ENCODE data around the gene PSMD5. TPM values are rescaled to one million over a fixed set of nuclear protein-coding genes. Genes with fewer than 3 reads are reported as not detected.
A peak's percentile ranks its signal among the peaks of the same experiment; 100 is the strongest.

The PSMD5 gene
- total and polyA plus RNA-seq, 10 of the 15 experiments (the other 5 are each of a cell fraction or from before 2014, with no cell fraction given): 8.8 to 47.7 (median 25.1) TPM

DNA sequence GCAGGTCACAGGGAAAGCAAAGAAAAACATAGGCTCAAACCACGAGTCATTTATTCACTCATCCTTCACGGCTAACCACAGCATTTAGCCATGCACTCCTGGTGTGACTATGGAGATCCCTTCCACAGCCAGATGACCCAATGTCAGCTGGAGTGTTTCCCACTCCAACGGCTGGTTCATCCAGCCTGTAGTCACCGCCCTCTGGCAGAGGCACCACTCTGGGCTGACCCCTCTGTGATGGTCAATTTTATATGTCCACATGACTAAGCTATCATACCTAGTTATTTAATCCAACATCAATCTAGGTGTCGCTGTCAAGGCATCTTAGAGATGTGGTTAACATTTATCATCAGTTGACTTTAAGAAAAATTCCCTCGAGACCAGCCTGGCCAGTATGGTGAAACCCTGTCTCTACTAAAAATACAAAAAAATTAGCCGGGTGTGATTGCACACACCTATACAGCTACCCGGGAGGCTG, 43.8 kb upstream of the PSMD5 start (continued):
- no peak for TF ChIP-seq CHD2 (IDR thresholded peaks at IDR 0.05; ENCODE audit: borderline replicate concordance, low read depth, low read length)
- TF ChIP-seq EED (IDR thresholded peaks at IDR 0.05; ENCODE audit: low read depth): peak; percentile 75
- 0 out of 2 replicates have a peak, but pooled peaks have one; percentile 41 for TF ChIP-seq SMARCA5 (IDR thresholded peaks at IDR 0.05)
- 0 out of 2 replicates have a peak, but pooled peaks have one; percentile 11 for TF ChIP-seq IRF4 (IDR thresholded peaks at IDR 0.05; ENCODE audit: low read depth, low read length)
- TF ChIP-seq JUNB (IDR thresholded peaks at IDR 0.05): 0 out of 2 replicates have a peak, but pooled peaks have one; percentile 9
- TF ChIP-seq FOS (IDR thresholded peaks at IDR 0.05; ENCODE audit: borderline replicate concordance, extremely low read depth, insufficient read length): no peak

DNA sequence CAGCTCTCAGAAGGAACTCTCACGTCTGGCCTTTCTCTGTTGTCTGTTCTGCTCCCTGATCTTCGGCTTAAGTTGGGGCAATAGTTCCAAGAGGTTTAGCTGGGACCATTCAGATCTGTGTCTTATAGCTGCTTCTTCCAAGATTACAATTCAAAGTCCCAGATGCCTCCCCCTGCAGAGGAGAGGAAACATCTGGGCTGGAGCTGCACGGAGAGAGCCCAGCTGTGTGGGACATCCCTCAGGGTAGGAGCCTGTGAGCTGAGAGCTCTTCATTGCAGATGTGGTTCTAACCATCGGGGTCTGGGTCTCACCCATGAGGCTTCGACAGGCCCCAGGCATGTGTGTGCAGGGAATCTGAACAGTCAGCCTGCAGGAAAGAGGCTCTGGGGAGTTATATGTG, 43.2 kb upstream of the PSMD5 start:
- Histone ChIP-seq H3K9ac (ENCODE audit: control insufficient read depth, insufficient read depth, low read length) (no peak overlapping the region), H4K20me1 (ENCODE audit: control insufficient read depth, insufficient read depth) (no peaks in the 10 kb centered on the region), H3K4me3 (no peak overlapping the region), H3K4me2 (ENCODE audit: control insufficient read depth, insufficient read depth) (no peak overlapping the region), H3K4me1 (ENCODE audit: control insufficient read depth, insufficient read depth, low read length) (peaks cover 20% of the 10 kb centered on the region), H3K36me3 (ENCODE audit: control insufficient read depth in 2 of 2, insufficient read depth in 2 of 2, low read length in 1 of 2) (no peaks in the 10 kb centered on the region), H3K27me3 (replicated peaks in 1 of 2; ENCODE audit: control insufficient read depth in 2 of 2, insufficient read depth in 2 of 2, low read length in 1 of 2) (no peaks in the 10 kb centered on the region), H2AFZ (ENCODE audit: control insufficient read depth, low read depth, low read length) (no peak overlapping the region), H3K9me3 (replicated peaks; ENCODE audit: control insufficient read depth, insufficient read depth, low read length) (no peaks in the 10 kb centered on the region), H3K27ac (ENCODE audit: control insufficient read depth, insufficient read depth) (no peak overlapping the region), H3K79me2 (ENCODE audit: control insufficient read depth, insufficient read depth, low read length) (no peaks in the 10 kb centered on the region)
- intact Hi-C loops (cut with micrococcal nuclease; ENCODE audit: unreplicated experiment) (loop anchor here (1.0 kb wide), 1 partner anchor 9 kb away; the partner anchor contains the start of gene PHF19), in situ Hi-C loops (cut with MboI) (no loop called here)
- DNase-seq (ENCODE audit: low read depth, low spot score) (no peak), ATAC-seq (peak; percentile 23), FAIRE-seq (no peak)
- RAD21 ChIA-PET (ENCODE audit: unreplicated experiment): interaction anchor here (0.7 to 2.0 kb wide), 10 partner anchors 10 to 130 kb away, joined by 3 to 11 read pairs (median 4); partner anchors contain the start of gene TRAF1
- POLR2A ChIA-PET: interaction anchor here (0.9 to 15.6 kb wide), 5 partner anchors 11 to 42 kb away, joined by 3 to 383 read pairs (median 3); partner anchors contain the start of gene TRAF1
- CTCF ChIA-PET: interaction anchor here (0.9 to 4.2 kb wide), 18 partner anchors 10 to 267 kb away, joined by 3 to 14 read pairs (median 4); no protein-coding TSS in a partner anchor
- no TSS peak for BruUV-seq (replicated peaks)
- 63% methylated on average over 5 of the region's 5 CpGs for WGBS (ENCODE audit: insufficient coverage, insufficient replicate concordance, low lambda C conversion rate, missing lambda C conversion rate)
- TF ChIP-seq, protein P1, sequence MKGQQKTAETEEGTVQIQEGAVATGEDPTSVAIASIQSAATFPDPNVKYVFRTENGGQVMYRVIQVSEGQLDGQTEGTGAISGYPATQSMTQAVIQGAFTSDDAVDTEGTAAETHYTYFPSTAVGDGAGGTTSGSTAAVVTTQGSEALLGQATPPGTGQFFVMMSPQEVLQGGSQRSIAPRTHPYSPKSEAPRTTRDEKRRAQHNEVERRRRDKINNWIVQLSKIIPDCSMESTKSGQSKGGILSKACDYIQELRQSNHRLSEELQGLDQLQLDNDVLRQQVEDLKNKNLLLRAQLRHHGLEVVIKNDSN (IDR thresholded peaks at IDR 0.05; ENCODE audit: borderline replicate concordance, extremely low read length, insufficient read depth, low read depth, low read length): no peak
- TF ChIP-seq POLR2AphosphoS5 (IDR thresholded peaks at IDR 0.05; ENCODE audit: low read length): no peak
- TF ChIP-seq SP1 (IDR thresholded peaks at IDR 0.05; ENCODE audit: low read depth, low read length): no peak
- no peak for TF ChIP-seq CHD2 (IDR thresholded peaks at IDR 0.05; ENCODE audit: borderline replicate concordance, low read depth, low read length)
- TF ChIP-seq, protein P2, sequence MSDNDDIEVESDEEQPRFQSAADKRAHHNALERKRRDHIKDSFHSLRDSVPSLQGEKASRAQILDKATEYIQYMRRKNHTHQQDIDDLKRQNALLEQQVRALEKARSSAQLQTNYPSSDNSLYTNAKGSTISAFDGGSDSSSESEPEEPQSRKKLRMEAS (IDR thresholded peaks at IDR 0.05; ENCODE audit: low read depth, low read length): no peak
- no peak for TF ChIP-seq YY1 (IDR thresholded peaks at IDR 0.05; ENCODE audit: low read depth, low read length)
- no peak for TF ChIP-seq ZNF207 (IDR thresholded peaks at IDR 0.05; ENCODE audit: borderline replicate concordance)
- TF ChIP-seq ASH2L (IDR thresholded peaks at IDR 0.05; ENCODE audit: borderline replicate concordance, low read depth): no peak
- TF ChIP-seq EP300 (IDR thresholded peaks at IDR 0.05; ENCODE audit: borderline replicate concordance in 1 of 2, control insufficient read depth in 1 of 2, low read depth in 2 of 2, low read length in 2 of 2): no peak
- no peak for TF ChIP-seq RFX5 (IDR thresholded peaks at IDR 0.05; ENCODE audit: low read depth, low read length)
- no peak for TF ChIP-seq FOXK2 (IDR thresholded peaks at IDR 0.05)
- no peak for TF ChIP-seq SUPT20H (IDR thresholded peaks at IDR 0.05; ENCODE audit: borderline replicate concordance, control insufficient read depth, low read depth, low read length)
- SMC1A ChIA-PET (ENCODE audit: uncharacterized antibody, unreplicated experiment): interaction anchor here (0.5 to 23.6 kb wide), 5 partner anchors 11 to 62 kb away, joined by 3 to 522 read pairs (median 3); partner anchors contain the start of gene TRAF1

Data from GM12878 (cell line).